K562 (cell line): ENCODE results near the gene PDK1. TPM values are rescaled to one million over a fixed set of nuclear protein-coding genes. Genes with fewer than 3 reads are reported as not detected.

Experiments used
- ARID2 ChIP-seq: fragments of 450-650 bp; IDR thresholded peaks from 2 replicates; pipeline ENCODE4 v1.6.1; 2017; ENCODE audit warnings: antibody characterized with exemption, mild to moderate bottlenecking
- ESRRB ChIP-seq: fragments of 250-450 bp; sonication (Bioruptor Pico); IDR thresholded peaks from 2 replicates; pipeline ENCODE4 v1.5.0; 2020; ENCODE audit warnings: mild to moderate bottlenecking, moderate library complexity, borderline replicate concordance
- HEY1 ChIP-seq: fragments of 250-450 bp; sonication (Bioruptor Pico); IDR thresholded peaks from 2 replicates; pipeline ENCODE4 v1.5.0; 2020; ENCODE audit warnings: mild to moderate bottlenecking, moderate library complexity, borderline replicate concordance
- HNRNPUL1 ChIP-seq: fragments of 200-400 bp; formaldehyde crosslinking; IDR thresholded peaks from 2 replicates; pipeline ENCODE4 v1.6.1; 2017; ENCODE audit warnings: low read length
- SAP30 ChIP-seq: fragments of 200-600 bp; sonication (generic); IDR thresholded peaks from 2 replicates; pipeline ENCODE4 v1.6.1; 2012; ENCODE audit warnings: borderline replicate concordance, low read depth, mild to moderate bottlenecking, moderate library complexity, low read length, control low read depth, inconsistent platforms; ENCODE audit not compliant: insufficient read depth, poor library complexity, severe bottlenecking
- THRA ChIP-seq: fragments of 450-650 bp; IDR thresholded peaks from 2 replicates; pipeline ENCODE4 v1.6.1; 2017; ENCODE audit warnings: mild to moderate bottlenecking, moderate library complexity
- ZBTB7A ChIP-seq: IDR thresholded peaks from 2 replicates; pipeline ENCODE4 v1.6.1; 2011; ENCODE audit warnings: low read depth, mild to moderate bottlenecking, low read length, moderate library complexity, borderline replicate concordance; ENCODE audit not compliant: control insufficient read depth
- ZNF436 ChIP-seq: fragments of 250-450, 450-650 bp; sonication (Bioruptor Pico); formaldehyde crosslinking; IDR thresholded peaks from 2 replicates; pipeline ENCODE4 v1.7.0; 2020; ENCODE audit warnings: mild to moderate bottlenecking
- polyA plus RNA-seq, 8 experiments: library from polyadenylated mRNA; depleted of rRNA in 4 of 8; stranded (reverse) in 5 of 8; unstranded in 3 of 8; fragments of >200 nt; fragmentation: Nextera tagmentation in 2 of 8; fragmentation: Illumina TruSeq in 1 of 8; extraction: Ambion mirVana in 2 of 8; extraction: Trizol in 1 of 8; gene quantifications; 2 replicates each; pipeline versions ENCODE4 v1.2.1 to v1.2.3, GENCODE V29; 2011 to 2014; ENCODE audit warnings: inconsistent platforms in 1 of 8, missing spikeins in 1 of 8
- total RNA-seq, 7 experiments: library from RNA; depleted of rRNA in 6 of 7; stranded (reverse); fragments of >200 nt in 6 of 7; fragmentation: Illumina TruSeq in 2 of 7; extraction: Trizol in 2 of 7; gene quantifications; 2 replicates each; pipeline versions ENCODE4 v1.2.1 to v1.2.3, GENCODE V29; 2011 to 2021; ENCODE audit warnings: low replicate concordance in 1 of 7
- TF ChIP-seq, protein P1 (sequence below): sonication (generic); formaldehyde crosslinking; IDR thresholded peaks from 2 replicates; pipeline ENCODE4 v1.8.0; 2022; ENCODE audit warnings: missing genetic modification reagents, mild to moderate bottlenecking, borderline replicate concordance
- TF ChIP-seq, protein P2 (sequence below): IDR thresholded peaks from 2 replicates; pipeline ENCODE4 v1.6.1; 2014; ENCODE audit warnings: antibody characterized with exemption
- TF ChIP-seq, protein P3 (sequence below): fragments of 450-650 bp; IDR thresholded peaks from 2 replicates; pipeline ENCODE4 v1.7.1; 2018; ENCODE audit warnings: mild to moderate bottlenecking, low read depth; ENCODE audit not compliant: partially characterized antibody
- TF ChIP-seq, protein P4 (sequence below): sonication (generic); formaldehyde crosslinking; IDR thresholded peaks from 2 replicates; pipeline ENCODE4 v1.8.0; 2022; ENCODE audit warnings: mild to moderate bottlenecking, missing genetic modification reagents

PDK1 gene
- total and polyA plus RNA-seq, 9 of the 15 experiments (the other 6 are each of a cell fraction or from before 2014, with no cell fraction given) = 3.5 to 176 (median 13.9) TPM

DNA sequence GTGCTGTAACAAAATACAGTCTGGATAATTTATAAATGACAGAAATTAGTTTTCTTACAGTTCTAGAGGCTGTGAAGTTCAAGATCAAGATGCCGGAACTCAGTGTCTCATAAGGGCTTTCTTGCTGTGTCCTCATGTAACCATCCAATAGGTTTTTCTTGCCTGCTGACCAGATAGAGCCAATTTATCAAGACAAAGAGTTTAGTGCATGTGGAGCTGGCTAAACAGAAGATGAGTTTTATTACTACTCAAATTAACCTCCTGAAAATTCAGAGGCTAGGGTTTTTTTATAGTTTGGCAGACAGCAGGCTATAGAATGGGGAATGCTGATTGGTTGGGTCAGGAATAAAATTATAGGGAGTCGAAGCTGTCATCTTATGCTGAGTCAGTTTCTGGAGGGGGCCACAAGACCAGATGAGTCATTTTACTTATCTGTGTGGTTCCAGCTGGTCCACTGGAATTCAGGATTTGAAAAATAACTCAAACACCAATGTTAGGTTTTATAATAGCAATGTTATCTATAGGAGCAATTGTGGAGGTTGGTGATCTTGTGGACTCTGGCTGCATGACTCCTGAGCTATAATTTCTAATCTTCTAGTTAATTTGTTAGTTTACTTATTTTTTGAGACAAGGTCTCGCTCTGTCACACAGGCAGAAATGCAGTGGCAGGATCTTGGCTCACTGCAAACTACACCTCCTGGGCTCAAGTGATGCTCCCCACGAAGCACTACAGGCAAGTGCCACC is 3.2 kb upstream of the PDK1 start (continued):
- TF ChIP-seq, protein P1, sequence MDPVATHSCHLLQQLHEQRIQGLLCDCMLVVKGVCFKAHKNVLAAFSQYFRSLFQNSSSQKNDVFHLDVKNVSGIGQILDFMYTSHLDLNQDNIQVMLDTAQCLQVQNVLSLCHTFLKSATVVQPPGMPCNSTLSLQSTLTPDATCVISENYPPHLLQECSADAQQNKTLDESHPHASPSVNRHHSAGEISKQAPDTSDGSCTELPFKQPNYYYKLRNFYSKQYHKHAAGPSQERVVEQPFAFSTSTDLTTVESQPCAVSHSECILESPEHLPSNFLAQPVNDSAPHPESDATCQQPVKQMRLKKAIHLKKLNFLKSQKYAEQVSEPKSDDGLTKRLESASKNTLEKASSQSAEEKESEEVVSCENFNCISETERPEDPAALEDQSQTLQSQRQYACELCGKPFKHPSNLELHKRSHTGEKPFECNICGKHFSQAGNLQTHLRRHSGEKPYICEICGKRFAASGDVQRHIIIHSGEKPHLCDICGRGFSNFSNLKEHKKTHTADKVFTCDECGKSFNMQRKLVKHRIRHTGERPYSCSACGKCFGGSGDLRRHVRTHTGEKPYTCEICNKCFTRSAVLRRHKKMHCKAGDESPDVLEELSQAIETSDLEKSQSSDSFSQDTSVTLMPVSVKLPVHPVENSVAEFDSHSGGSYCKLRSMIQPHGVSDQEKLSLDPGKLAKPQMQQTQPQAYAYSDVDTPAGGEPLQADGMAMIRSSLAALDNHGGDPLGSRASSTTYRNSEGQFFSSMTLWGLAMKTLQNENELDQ (CRISPR knock-in tag) = no peak
- no peak; the same call in 1 of the 2 replicates for TF ChIP-seq THRA
- no peak for TF ChIP-seq HEY1 (CRISPR knock-in tag)
- TF ChIP-seq, protein P2, sequence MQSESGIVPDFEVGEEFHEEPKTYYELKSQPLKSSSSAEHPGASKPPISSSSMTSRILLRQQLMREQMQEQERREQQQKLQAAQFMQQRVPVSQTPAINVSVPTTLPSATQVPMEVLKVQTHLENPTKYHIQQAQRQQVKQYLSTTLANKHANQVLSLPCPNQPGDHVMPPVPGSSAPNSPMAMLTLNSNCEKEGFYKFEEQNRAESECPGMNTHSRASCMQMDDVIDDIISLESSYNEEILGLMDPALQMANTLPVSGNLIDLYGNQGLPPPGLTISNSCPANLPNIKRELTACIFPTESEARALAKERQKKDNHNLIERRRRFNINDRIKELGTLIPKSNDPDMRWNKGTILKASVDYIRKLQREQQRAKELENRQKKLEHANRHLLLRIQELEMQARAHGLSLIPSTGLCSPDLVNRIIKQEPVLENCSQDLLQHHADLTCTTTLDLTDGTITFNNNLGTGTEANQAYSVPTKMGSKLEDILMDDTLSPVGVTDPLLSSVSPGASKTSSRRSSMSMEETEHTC = peak; percentile 97
- no peak for TF ChIP-seq SAP30
- TF ChIP-seq, protein P3, sequence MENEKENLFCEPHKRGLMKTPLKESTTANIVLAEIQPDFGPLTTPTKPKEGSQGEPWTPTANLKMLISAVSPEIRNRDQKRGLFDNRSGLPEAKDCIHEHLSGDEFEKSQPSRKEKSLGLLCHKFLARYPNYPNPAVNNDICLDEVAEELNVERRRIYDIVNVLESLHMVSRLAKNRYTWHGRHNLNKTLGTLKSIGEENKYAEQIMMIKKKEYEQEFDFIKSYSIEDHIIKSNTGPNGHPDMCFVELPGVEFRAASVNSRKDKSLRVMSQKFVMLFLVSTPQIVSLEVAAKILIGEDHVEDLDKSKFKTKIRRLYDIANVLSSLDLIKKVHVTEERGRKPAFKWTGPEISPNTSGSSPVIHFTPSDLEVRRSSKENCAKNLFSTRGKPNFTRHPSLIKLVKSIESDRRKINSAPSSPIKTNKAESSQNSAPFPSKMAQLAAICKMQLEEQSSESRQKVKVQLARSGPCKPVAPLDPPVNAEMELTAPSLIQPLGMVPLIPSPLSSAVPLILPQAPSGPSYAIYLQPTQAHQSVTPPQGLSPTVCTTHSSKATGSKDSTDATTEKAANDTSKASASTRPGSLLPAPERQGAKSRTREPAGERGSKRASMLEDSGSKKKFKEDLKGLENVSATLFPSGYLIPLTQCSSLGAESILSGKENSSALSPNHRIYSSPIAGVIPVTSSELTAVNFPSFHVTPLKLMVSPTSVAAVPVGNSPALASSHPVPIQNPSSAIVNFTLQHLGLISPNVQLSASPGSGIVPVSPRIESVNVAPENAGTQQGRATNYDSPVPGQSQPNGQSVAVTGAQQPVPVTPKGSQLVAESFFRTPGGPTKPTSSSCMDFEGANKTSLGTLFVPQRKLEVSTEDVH = no peak
- no peak for TF ChIP-seq HNRNPUL1
- no peak for TF ChIP-seq ZNF436
- TF ChIP-seq, protein P4, sequence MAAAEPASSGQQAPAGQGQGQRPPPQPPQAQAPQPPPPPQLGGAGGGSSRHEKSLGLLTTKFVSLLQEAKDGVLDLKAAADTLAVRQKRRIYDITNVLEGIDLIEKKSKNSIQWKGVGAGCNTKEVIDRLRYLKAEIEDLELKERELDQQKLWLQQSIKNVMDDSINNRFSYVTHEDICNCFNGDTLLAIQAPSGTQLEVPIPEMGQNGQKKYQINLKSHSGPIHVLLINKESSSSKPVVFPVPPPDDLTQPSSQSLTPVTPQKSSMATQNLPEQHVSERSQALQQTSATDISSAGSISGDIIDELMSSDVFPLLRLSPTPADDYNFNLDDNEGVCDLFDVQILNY (CRISPR knock-in tag) = no peak
- TF ChIP-seq ESRRB = no peak
- TF ChIP-seq ZBTB7A = no peak
- no peak for TF ChIP-seq ARID2
